HEK293T (cell line): ENCODE results near the gene PRSS27.

Experiments
- CTCF ChIA-PET: fragments of 350-600 bp; formaldehyde crosslinking; extraction: SDS; loops from one replicate; lab custom pipeline; 2021; ENCODE audit warnings: antibody characterized with exemption, inconsistent platforms; lab: Yijun Ruan, JAX
- POLR2A ChIA-PET: fragments of 350-600 bp; formaldehyde crosslinking; extraction: SDS; loops from one replicate; lab custom pipeline; 2020; ENCODE audit warnings: antibody characterized with exemption, inconsistent platforms; lab: Yijun Ruan, JAX
- DNase-seq: peaks from one replicate; pipeline ENCODE4 v3.0.0; 2012; ENCODE audit warnings: mixed read lengths; ENCODE audit errors: extremely low spot score
- ARNT ChIP-seq: fragments of 450-650 bp; IDR thresholded peaks from 2 replicates; pipeline ENCODE4 v1.6.1; 2017; ENCODE audit warnings: mild to moderate bottlenecking
- BHLHE40 ChIP-seq: fragments of 450-650 bp; IDR thresholded peaks from 2 replicates; pipeline ENCODE4 v1.6.1; 2016; ENCODE audit warnings: mild to moderate bottlenecking, moderate library complexity, borderline replicate concordance
- CTBP1 ChIP-seq: fragments of 450-650 bp; IDR thresholded peaks from 2 replicates; pipeline ENCODE4 v1.6.1; 2016; ENCODE audit warnings: borderline replicate concordance
- ELF4 ChIP-seq: fragments of 450-650 bp; IDR thresholded peaks from 2 replicates; pipeline ENCODE4 v1.6.1; 2017; ENCODE audit warnings: antibody characterized with exemption
- FOXA1 ChIP-seq: fragments of 450-650 bp; IDR thresholded peaks from 2 replicates; pipeline ENCODE4 v1.6.1; 2016; ENCODE audit warnings: mild to moderate bottlenecking
- FOXK2 ChIP-seq: fragments of 450-650 bp; IDR thresholded peaks from 2 replicates; pipeline ENCODE4 v1.6.1; 2016; ENCODE audit warnings: mild to moderate bottlenecking
- FOXM1 ChIP-seq: fragments of 450-650 bp; IDR thresholded peaks from 2 replicates; pipeline ENCODE4 v1.6.1; 2017; ENCODE audit warnings: mild to moderate bottlenecking, borderline replicate concordance
- HDGF ChIP-seq: fragments of 450-650 bp; IDR thresholded peaks from 2 replicates; pipeline ENCODE4 v1.6.1; 2017; ENCODE audit warnings: antibody characterized with exemption, borderline replicate concordance
- L3MBTL2 ChIP-seq: fragments of 450-650 bp; conservative IDR thresholded peaks from 2 replicates; pipeline ENCODE4 v1.6.1; 2016; ENCODE audit warnings: mild to moderate bottlenecking
- LEF1 ChIP-seq: fragments of 450-650 bp; IDR thresholded peaks from 2 replicates; pipeline ENCODE4 v1.6.1; 2017; ENCODE audit warnings: mild to moderate bottlenecking, borderline replicate concordance
- NFRKB ChIP-seq: fragments of 450-650 bp; IDR thresholded peaks from 2 replicates; pipeline ENCODE4 v1.6.1; 2016; ENCODE audit warnings: mild to moderate bottlenecking, moderate library complexity
- PKNOX1 ChIP-seq: fragments of 450-650 bp; IDR thresholded peaks from 2 replicates; pipeline ENCODE4 v1.6.1; 2016
- SP1 ChIP-seq: fragments of 450-650 bp; IDR thresholded peaks from 2 replicates; pipeline ENCODE4 v1.6.1; 2017
- SUZ12 ChIP-seq: fragments of 450-650 bp; IDR thresholded peaks from 2 replicates; pipeline ENCODE4 v1.6.1; 2016; ENCODE audit warnings: mild to moderate bottlenecking
- TARDBP ChIP-seq: fragments of 450-650 bp; IDR thresholded peaks from 2 replicates; pipeline ENCODE4 v1.6.1; 2016
- ZNF384 ChIP-seq: fragments of 450-650 bp; IDR thresholded peaks from 2 replicates; pipeline ENCODE4 v1.6.1; 2016

Gene PRSS27

GRCh38 chr16:2705351-2705750, 14.7 kb downstream of the PRSS27 start:
- ChIA-PET CTCF (no interaction called here), POLR2A (no interaction called here)
- no peak for TF ChIP-seq NFRKB
- TF ChIP-seq L3MBTL2 = no peak
- TF ChIP-seq ELF4 = no peak
- no peak for TF ChIP-seq ARNT
- no peak for TF ChIP-seq FOXM1
- no peak for TF ChIP-seq HDGF
- TF ChIP-seq TARDBP = no peak
- no peak for DNase-seq

GRCh38 chr16:2704983-2705275, 15.1 kb downstream of the PRSS27 start:
- ChIA-PET CTCF (no interaction called here), POLR2A (no interaction called here)
- TF ChIP-seq ARNT (no peak), PKNOX1 (no peak), FOXM1 (no peak), SP1 (no peak), CTBP1 (no peak), L3MBTL2 (no peak), LEF1 (no peak), SUZ12 (no peak), BHLHE40 (no peak), ELF4 (no peak)
- no peak for DNase-seq

GRCh38 chr16:2704166-2704982, 15.7 kb downstream of the PRSS27 start:
- ChIA-PET CTCF (no interaction called here), POLR2A (interaction anchor here (1.5 kb wide), 1 partner anchor 22 kb away, joined by 6 read pairs; the partner anchor contains the start of gene KCTD5)
- DNase-seq = no peak
- TF ChIP-seq NFRKB (no peak), FOXK2 (no peak)

DNA sequence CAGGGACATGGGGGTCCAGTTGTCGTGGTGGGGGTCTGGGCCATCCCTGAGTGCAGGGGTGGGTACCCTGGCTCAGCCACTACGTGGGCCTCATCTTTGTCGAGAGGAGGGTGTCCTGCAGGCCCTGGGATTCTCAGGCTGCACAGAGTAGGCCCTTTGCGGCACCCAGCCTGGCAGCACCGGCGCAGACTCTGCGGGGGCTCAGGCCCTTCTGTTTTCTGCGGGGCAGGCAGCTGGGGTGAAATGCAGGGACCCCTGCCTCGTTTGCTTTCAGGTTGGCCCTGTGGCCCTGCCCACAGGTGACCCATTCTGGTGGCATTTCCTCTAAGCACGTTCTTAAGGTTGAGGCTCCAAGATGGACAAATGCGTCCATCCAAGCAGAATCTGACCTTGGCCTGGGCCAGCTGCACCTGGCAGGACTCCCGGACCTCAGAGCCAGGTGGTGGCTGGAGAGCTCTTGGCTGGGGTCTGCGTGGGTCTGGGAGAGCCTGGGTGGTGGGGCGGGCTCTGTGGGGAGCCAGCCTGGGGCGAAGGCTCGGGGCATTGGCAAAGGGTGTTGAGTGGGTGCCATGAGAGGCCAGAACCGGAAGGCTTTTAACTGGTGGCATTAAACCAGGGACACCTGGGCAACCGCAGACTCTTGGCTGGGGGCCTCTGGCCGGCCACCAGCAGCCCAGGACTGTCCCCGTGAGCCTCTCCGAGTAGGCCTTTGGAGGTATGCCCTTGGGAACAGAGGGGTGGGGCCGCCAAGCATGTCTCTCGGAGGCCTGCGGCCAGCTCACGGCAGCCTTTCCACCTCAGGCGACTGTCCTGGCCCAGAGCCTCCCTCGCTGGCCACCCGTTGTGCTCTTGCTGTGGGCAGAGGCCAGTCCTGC, 16.9 kb downstream of the PRSS27 start:
- no peak for TF ChIP-seq TARDBP
- TF ChIP-seq CTBP1 = no peak
- no peak for TF ChIP-seq NFRKB
- TF ChIP-seq PKNOX1 = no peak
- no peak for TF ChIP-seq L3MBTL2
- no peak for TF ChIP-seq FOXA1
- no peak for TF ChIP-seq ZNF384
- TF ChIP-seq FOXM1 = no peak
- TF ChIP-seq BHLHE40 = no peak
- no peak for TF ChIP-seq LEF1
- TF ChIP-seq ARNT = no peak
- TF ChIP-seq SP1 = no peak
- no peak for TF ChIP-seq HDGF
- no peak for TF ChIP-seq ELF4
- TF ChIP-seq FOXK2 = no peak
- no peak for TF ChIP-seq SUZ12
- CTCF ChIA-PET = no interaction called here
- POLR2A ChIA-PET = interaction anchor here (1.5 kb wide), 1 partner anchor 20 kb away, joined by 6 read pairs; the partner anchor contains the start of gene KCTD5
- no peak for DNase-seq

DNA sequence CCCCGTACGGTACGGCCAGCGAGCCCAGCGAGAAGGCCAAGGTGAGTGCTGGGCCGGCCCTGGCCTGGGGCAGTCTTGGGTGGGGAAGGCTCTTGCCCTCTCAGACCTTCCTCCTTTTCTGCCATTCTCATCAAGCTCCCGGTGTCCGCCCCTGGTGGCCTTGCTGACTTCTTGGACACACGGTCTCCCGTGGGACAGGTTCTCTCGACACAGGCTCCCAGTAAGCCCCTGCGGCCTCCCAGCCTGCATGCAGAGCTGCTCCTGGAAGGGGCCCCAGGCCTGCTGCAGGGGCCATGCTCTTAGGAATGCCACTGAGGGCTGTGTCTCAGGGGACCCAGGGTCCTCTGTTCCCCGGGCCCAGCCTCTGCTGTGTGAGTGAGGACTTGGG, 17.6 kb downstream of the PRSS27 start:
- POLR2A ChIA-PET = no interaction called here
- no peak for DNase-seq
- TF ChIP-seq CTBP1 (no peak), LEF1 (no peak), FOXA1 (no peak), BHLHE40 (no peak), ZNF384 (no peak), PKNOX1 (no peak), SUZ12 (no peak), TARDBP (no peak), FOXK2 (no peak), SP1 (no peak), NFRKB (no peak), FOXM1 (no peak), ARNT (no peak), L3MBTL2 (no peak)
- CTCF ChIA-PET = no interaction called here

DNA sequence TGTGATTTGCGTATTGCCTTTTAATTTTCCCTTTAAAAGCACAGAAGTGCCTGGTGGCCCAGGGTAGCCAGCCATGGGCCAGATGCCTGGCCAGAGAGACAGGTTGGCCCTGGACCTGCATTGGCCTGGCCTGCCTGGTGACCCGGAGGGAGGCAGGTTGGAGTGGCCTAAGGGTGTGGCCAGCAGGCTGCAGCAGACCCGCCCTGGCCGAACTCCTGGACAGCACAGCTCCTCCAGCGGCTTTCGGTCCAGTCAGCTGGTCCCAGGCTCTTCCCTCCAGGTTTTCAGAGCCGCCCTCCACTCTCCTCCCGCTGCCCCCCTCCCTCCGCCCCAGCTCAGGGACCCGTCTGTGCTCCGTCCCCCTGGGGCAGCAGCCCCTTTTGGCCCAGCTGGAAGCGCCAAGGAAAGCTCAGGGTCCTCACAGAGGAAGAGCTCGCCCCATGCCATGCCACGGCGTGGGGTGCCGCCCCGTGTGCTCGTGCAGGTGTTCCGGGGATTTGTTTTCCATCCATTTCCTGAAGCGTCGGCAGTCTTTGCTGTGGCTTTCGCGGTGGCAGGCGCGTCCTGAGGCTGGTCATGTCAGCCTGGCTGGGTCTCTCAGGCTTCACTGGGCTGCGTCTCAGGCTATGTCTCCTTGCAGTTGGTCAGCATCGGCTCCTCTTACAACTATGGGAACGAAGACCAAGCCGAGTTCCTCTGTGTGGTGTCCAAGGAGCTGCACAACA, 18.1 kb downstream of the PRSS27 start:
- ChIA-PET CTCF (no interaction called here), POLR2A (no interaction called here)
- TF ChIP-seq HDGF (no peak), SUZ12 (no peak), BHLHE40 (no peak), ELF4 (no peak), LEF1 (no peak), SP1 (no peak), CTBP1 (no peak), ARNT (no peak), FOXK2 (no peak), NFRKB (no peak), L3MBTL2 (no peak)
- no peak for DNase-seq
